Gastroesophageal sphincter (tissue), 3 donors: ENCODE measurements around the gene NBPF1.

Source experiments
- POLR2A ChIP-seq, 2 donors: fragments of 450-650 bp; IDR thresholded peaks; one replicate each; pipeline ENCODE4 v1.6.1; 2017; ENCODE audit warnings: antibody characterized with exemption in 2 of 2, mild to moderate bottlenecking in 2 of 2, moderate library complexity in 1 of 2
- POLR2AphosphoS5 ChIP-seq: sonication (generic); formaldehyde crosslinking; IDR thresholded peaks from one replicate; pipeline ENCODE4 v1.6.1; 2017; ENCODE audit warnings: antibody characterized with exemption
- TF ChIP-seq, protein P1 (sequence below), 4 experiments: fragments of 200-600 bp in 2 of 4; fragments of 450-650 bp in 2 of 4; sonication (generic) in 1 of 4; IDR thresholded peaks; one replicate each; pipeline ENCODE4 v1.5.1; 2017 to 2019; ENCODE audit warnings: antibody characterized with exemption in 4 of 4, mild to moderate bottlenecking in 2 of 4, moderate library complexity in 2 of 4

DNA sequence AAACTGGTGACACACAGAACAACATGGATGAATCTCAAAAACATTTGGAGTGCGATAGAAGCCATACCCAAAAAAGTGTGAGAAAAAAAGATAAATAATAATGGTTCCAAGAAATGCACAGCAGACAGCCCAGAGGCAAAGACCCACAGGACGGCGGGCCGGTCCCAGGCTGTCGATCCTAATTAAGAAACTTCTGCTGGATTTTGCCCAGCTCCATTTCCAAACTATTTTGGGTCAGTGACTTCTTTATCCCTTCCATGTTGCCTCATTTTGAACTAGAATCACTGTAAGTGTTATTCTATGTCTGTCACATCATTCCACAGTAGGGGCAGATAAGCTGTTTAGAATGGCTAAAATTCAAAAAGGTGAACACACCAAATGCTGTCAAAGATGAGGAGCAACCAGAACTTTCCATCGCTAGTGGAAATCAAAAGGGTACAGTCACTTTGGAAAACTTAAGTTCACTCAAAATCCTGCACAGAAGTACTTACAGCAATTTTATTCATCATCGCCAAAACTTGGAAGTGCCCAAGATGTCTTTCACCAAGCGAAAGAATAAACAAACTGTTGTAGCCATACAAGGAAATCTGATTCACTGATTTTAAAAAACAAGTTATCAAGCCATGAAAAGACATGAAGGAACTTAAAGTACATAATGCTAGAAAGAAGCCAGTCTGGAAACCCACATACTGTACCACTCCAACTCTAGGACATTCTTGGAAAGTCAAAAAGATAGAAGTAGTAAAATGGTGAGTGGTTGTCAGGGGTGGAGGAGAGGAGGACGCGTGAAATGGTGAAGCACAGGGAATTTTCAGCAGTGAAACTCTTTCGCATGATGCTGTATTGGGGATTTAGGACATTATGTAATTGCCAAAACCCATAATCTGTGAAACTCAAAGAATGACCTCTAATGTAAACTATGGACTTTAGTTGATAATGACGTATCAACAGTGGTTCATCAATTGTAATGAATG lies 7.5 kb downstream of the NBPF1 start:
- TF ChIP-seq, protein P1, sequence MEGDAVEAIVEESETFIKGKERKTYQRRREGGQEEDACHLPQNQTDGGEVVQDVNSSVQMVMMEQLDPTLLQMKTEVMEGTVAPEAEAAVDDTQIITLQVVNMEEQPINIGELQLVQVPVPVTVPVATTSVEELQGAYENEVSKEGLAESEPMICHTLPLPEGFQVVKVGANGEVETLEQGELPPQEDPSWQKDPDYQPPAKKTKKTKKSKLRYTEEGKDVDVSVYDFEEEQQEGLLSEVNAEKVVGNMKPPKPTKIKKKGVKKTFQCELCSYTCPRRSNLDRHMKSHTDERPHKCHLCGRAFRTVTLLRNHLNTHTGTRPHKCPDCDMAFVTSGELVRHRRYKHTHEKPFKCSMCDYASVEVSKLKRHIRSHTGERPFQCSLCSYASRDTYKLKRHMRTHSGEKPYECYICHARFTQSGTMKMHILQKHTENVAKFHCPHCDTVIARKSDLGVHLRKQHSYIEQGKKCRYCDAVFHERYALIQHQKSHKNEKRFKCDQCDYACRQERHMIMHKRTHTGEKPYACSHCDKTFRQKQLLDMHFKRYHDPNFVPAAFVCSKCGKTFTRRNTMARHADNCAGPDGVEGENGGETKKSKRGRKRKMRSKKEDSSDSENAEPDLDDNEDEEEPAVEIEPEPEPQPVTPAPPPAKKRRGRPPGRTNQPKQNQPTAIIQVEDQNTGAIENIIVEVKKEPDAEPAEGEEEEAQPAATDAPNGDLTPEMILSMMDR (IDR thresholded peaks at IDR 0.05), result no peak
- TF ChIP-seq POLR2AphosphoS5 (peak; percentile 24), POLR2A (IDR thresholded peaks at IDR 0.05) (no peak)
